AG09319 (cell line): ENCODE measurements around the gene CCDC85A.

Source experiments
- DNase-seq: peaks from one replicate; pipeline ENCODE4 v3.0.0-alpha.2; 2010; ENCODE audit warnings: low read depth; ENCODE audit errors: extremely low read depth
- TF ChIP-seq, protein P1 (sequence below): IDR thresholded peaks from 2 replicates; pipeline ENCODE4 v1.5.1; 2011; ENCODE audit warnings: low read depth, mild to moderate bottlenecking, inconsistent platforms, low read length, moderate library complexity

CCDC85A gene

GRCh38 chr2:56208380-56208779 lies 24.6 kb downstream of the CCDC85A start:
- no peak for DNase-seq
- TF ChIP-seq, protein P1, sequence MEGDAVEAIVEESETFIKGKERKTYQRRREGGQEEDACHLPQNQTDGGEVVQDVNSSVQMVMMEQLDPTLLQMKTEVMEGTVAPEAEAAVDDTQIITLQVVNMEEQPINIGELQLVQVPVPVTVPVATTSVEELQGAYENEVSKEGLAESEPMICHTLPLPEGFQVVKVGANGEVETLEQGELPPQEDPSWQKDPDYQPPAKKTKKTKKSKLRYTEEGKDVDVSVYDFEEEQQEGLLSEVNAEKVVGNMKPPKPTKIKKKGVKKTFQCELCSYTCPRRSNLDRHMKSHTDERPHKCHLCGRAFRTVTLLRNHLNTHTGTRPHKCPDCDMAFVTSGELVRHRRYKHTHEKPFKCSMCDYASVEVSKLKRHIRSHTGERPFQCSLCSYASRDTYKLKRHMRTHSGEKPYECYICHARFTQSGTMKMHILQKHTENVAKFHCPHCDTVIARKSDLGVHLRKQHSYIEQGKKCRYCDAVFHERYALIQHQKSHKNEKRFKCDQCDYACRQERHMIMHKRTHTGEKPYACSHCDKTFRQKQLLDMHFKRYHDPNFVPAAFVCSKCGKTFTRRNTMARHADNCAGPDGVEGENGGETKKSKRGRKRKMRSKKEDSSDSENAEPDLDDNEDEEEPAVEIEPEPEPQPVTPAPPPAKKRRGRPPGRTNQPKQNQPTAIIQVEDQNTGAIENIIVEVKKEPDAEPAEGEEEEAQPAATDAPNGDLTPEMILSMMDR: no peak

GRCh38 chr2:56209701-56210100 lies 25.9 kb downstream of the CCDC85A start:
- no peak for DNase-seq
- TF ChIP-seq, protein P1: no peak

- no peak for DNase-seq
- TF ChIP-seq, protein P1: no peak
Observed at GRCh38 chr2:56210291-56210690, 26.5 kb downstream of the CCDC85A start.

GRCh38 chr2:56211048-56211447 lies 27.3 kb downstream of the CCDC85A start:
- TF ChIP-seq, protein P1: no peak
- DNase-seq: no peak

GRCh38 chr2:56215911-56216310 lies 32.1 kb downstream of the CCDC85A start:
- no peak for DNase-seq
- TF ChIP-seq, protein P1: no peak

DNA sequence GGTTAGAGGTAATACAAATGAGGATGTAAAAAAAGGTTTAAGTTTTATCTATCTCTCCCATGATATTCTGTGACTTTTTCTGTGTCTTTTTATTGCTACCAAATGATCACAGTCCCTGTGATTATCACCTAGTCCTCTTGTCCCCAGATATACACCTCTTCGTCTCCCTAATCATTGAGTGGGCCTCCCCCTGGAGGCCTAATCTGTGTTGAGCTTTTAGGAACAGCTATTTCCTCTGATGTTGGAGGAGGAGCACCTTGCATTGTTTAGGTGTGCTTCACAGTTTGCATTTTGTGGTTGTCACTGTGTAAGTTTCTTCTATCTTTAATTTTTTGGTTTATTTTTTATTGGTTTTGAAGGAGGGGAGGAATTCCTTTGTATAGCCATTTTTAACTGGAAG lies 33.3 kb downstream of the CCDC85A start:
- TF ChIP-seq, protein P1: no peak
- no peak for DNase-seq

GRCh38 chr2:56222481-56222880 lies 38.7 kb downstream of the CCDC85A start:
- DNase-seq: no peak
- TF ChIP-seq, protein P1: no peak

DNA sequence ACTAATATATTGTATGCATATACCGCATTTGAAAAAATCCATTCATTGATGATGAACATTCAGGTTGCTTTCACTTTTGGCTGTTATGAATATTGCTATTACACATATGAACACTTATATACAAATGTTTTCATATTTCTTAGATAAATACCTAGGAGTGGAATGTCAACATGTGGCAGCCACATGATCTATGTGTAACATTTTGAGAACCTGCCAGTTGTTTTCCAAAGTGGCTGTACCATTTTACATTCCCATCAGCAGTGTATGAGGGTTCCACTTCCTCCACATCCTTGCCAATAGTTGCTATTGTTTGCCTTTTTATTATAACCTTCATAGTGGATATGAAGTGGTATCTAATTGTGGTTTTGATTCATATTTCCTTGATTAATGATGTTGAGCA lies 40.5 kb downstream of the CCDC85A start:
- DNase-seq: no peak
- TF ChIP-seq, protein P1: no peak
